ENCODE results near the gene RUNX2.
"Not testable (repeated sequence)": the region's sequence is repeated elsewhere in the genome, so short reads cannot be mapped to it uniquely, and the experiment has no call there.

RUNX2 gene

GRCh38 chr6:45327956-45328522 is at the start of gene RUNX2:
RUNX2 (plus strand) TSS chr6:45328330; CDS start chr6:45328727, 397 bp downstream.
- FAIRE-seq (no peak), DNase-seq (ENCODE audit: insufficient read length, low spot score) (no peak)

GRCh38 chr6:45278367-45278766 is 49.8 kb upstream of the RUNX2 start:
- FAIRE-seq (no peak), DNase-seq (ENCODE audit: insufficient read length, low spot score) (no peak)

GRCh38 chr6:45286707-45287106 is 41.4 kb upstream of the RUNX2 start:
- FAIRE-seq; DNase-seq (ENCODE audit: insufficient read length, low spot score): not testable (repeated sequence)

GRCh38 chr6:45289751-45290514 is 38.2 kb upstream of the RUNX2 start:
- FAIRE-seq (no peak), DNase-seq (ENCODE audit: insufficient read length, low spot score) (no peak)

- DNase-seq (ENCODE audit: insufficient read length, low spot score) (no peak), FAIRE-seq (no peak)
Observed at GRCh38 chr6:45293306-45293705, 34.8 kb upstream of the RUNX2 start.

GRCh38 chr6:45294065-45294701 is 33.9 kb upstream of the RUNX2 start:
- FAIRE-seq; DNase-seq (ENCODE audit: insufficient read length, low spot score): not testable (repeated sequence)

GRCh38 chr6:45297320-45297719 is 30.8 kb upstream of the RUNX2 start:
- FAIRE-seq, result no peak
- no peak for DNase-seq (ENCODE audit: insufficient read length, low spot score)

GRCh38 chr6:45299096-45299581 is 29.0 kb upstream of the RUNX2 start:
- no peak for FAIRE-seq
- DNase-seq (ENCODE audit: insufficient read length, low spot score), result no peak

- DNase-seq (ENCODE audit: insufficient read length, low spot score) (no peak), FAIRE-seq (no peak)
Observed at GRCh38 chr6:45300736-45301135, 27.4 kb upstream of the RUNX2 start.

GRCh38 chr6:45301348-45302142 is 26.6 kb upstream of the RUNX2 start:
- no peak for DNase-seq (ENCODE audit: insufficient read length, low spot score)
- FAIRE-seq, result no peak

GRCh38 chr6:45302832-45303231 is 25.3 kb upstream of the RUNX2 start:
- DNase-seq (ENCODE audit: insufficient read length, low spot score), result no peak
- FAIRE-seq, result no peak

GRCh38 chr6:45305546-45305945 is 22.6 kb upstream of the RUNX2 start:
- FAIRE-seq (no peak), DNase-seq (ENCODE audit: insufficient read length, low spot score) (no peak)

GRCh38 chr6:45310118-45310788 is 17.9 kb upstream of the RUNX2 start:
- DNase-seq (ENCODE audit: insufficient read length, low spot score) (no peak), FAIRE-seq (no peak)

GRCh38 chr6:45314146-45314545 is 14.0 kb upstream of the RUNX2 start:
- DNase-seq (ENCODE audit: insufficient read length, low spot score) (no peak), FAIRE-seq (no peak)

- FAIRE-seq (no peak), DNase-seq (ENCODE audit: insufficient read length, low spot score) (no peak)
Observed at GRCh38 chr6:45320349-45320748, 7.8 kb upstream of the RUNX2 start.

- DNase-seq (ENCODE audit: insufficient read length, low spot score) (no peak), FAIRE-seq (no peak)
Observed at GRCh38 chr6:45323656-45324224, 4.4 kb upstream of the RUNX2 start.

GRCh38 chr6:45326698-45327417 is 1.3 kb upstream of the RUNX2 start:
- no peak for DNase-seq (ENCODE audit: insufficient read length, low spot score)
- no peak for FAIRE-seq

- DNase-seq (ENCODE audit: insufficient read length, low spot score) (no peak), FAIRE-seq (no peak)
Observed at GRCh38 chr6:45328523-45328922, 393 bp downstream of the RUNX2 start.

GRCh38 chr6:45344900-45345299 is 16.8 kb downstream of the RUNX2 start:
- DNase-seq (ENCODE audit: insufficient read length, low spot score), result no peak
- no peak for FAIRE-seq
